K562 (cell line): ENCODE data around the gene CENPU. TPM values are rescaled to one million over a fixed set of nuclear protein-coding genes. Genes with fewer than 3 reads are reported as not detected.

Experiments
- ATAC-seq: fragments of 200-7000 bp; cut with Tn5 transposase; 3 replicates; pipeline ENCODE4 v1.9.1; 2020; ENCODE audit warnings: moderate library complexity
- BruUV-seq: library from RNA; stranded (reverse); fragments of 400-500 nt; replicated peaks from 2 replicates; lab custom pipeline; 2021; lab: Mats Ljungman, UMichigan
- CTCF ChIA-PET: fragments of 300-600 bp; formaldehyde crosslinking; extraction: SDS; loops from one replicate; lab custom pipeline; 2021; ENCODE audit warnings: low intra/inter-chr PET ratio; lab: Yijun Ruan, JAX
- POLR2A ChIA-PET: fragments of 300-600, 350-650 bp; sonication (Branson Sonifier 250); formaldehyde crosslinking; extraction: SDS; loops from one replicate; lab custom pipeline; 2021; ENCODE audit warnings: antibody characterized with exemption, inconsistent platforms; lab: Yijun Ruan, JAX
- DNase-seq, 4 experiments: peaks; one replicate each; pipeline versions ENCODE4 v3.0.0 to v3.0.0-alpha.2; 2011 to 2018; ENCODE audit warnings: low spot score in 3 of 4, mixed read lengths in 3 of 4; ENCODE audit errors: extremely low read depth in 1 of 4
- FAIRE-seq: peaks from 2 replicates; lab custom pipeline; 2011; peaks lifted over from hg19 to GRCh38; lab: Jason Lieb, UNC
- H2AFZ ChIP-seq: 2 replicates; pipeline ENCODE4 v1.6.0; 2011; ENCODE audit warnings: low read depth, low read length, control low read depth, inconsistent platforms
- H3K27ac ChIP-seq: fragments of 200-600 bp; 3 replicates; pipeline ENCODE4 v1.8.0; 2011; ENCODE audit warnings: low read depth, mild to moderate bottlenecking, control low read depth, inconsistent platforms, low read length, moderate library complexity, mixed read lengths; ENCODE audit errors: extremely low read depth
- H3K27me3 ChIP-seq, 2 experiments: fragments of 300-600 bp in 1 of 2; 2 replicates in 1 of 2; 3 replicates in 1 of 2; pipeline versions ENCODE4 v1.6.0 to v1.8.0; 2011; ENCODE audit warnings: inconsistent platforms in 2 of 2, low read length in 2 of 2, mild to moderate bottlenecking in 1 of 2, mixed read lengths in 1 of 2, moderate library complexity in 1 of 2; ENCODE audit not compliant: control insufficient read depth in 2 of 2, insufficient read depth in 2 of 2
- H3K36me3 ChIP-seq: fragments of 300-600 bp; 3 replicates; pipeline ENCODE4 v1.8.0; 2011; ENCODE audit warnings: mild to moderate bottlenecking, low read length, inconsistent platforms; ENCODE audit not compliant: control insufficient read depth, insufficient read depth
- H3K4me1 ChIP-seq, 2 experiments: fragments of 200-600 bp in 1 of 2; replicated peaks in 1 of 2; 2 replicates in 1 of 2; 3 replicates in 1 of 2; pipeline versions ENCODE4 v1.5.1 to v1.8.0; 2011; ENCODE audit warnings: inconsistent platforms in 2 of 2, low read length in 2 of 2, mild to moderate bottlenecking in 1 of 2, mixed read lengths in 1 of 2, moderate library complexity in 1 of 2; ENCODE audit not compliant: control insufficient read depth in 2 of 2, insufficient read depth in 2 of 2
- H3K4me2 ChIP-seq: 2 replicates; pipeline ENCODE4 v1.6.1; 2011; ENCODE audit warnings: low read length, control low read depth, inconsistent platforms, mixed read lengths; ENCODE audit not compliant: insufficient read depth
- H3K4me3 ChIP-seq: fragments of 200-600 bp; sonication (generic), shearing (Covaris generic); 2 replicates; pipeline ENCODE4 v1.5.1; 2016; ENCODE audit warnings: control low read depth, inconsistent platforms
- H3K79me2 ChIP-seq: fragments of 200-600 bp; 3 replicates; pipeline ENCODE4 v1.8.0; 2011; ENCODE audit warnings: low read length, inconsistent platforms; ENCODE audit not compliant: control insufficient read depth, insufficient read depth
- H3K9ac ChIP-seq, 2 experiments: 2 replicates each; pipeline versions ENCODE4 v1.6.0 to v1.6.1; 2011; ENCODE audit warnings: low read depth in 2 of 2, low read length in 2 of 2, control low read depth in 1 of 2, inconsistent platforms in 1 of 2, mild to moderate bottlenecking in 1 of 2, mixed read lengths in 1 of 2; ENCODE audit not compliant: insufficient read depth in 1 of 2
- H3K9me1 ChIP-seq: one replicate; pipeline ENCODE4 v1.6.0; 2011; ENCODE audit warnings: inconsistent platforms, mild to moderate bottlenecking, low read length, moderate library complexity; ENCODE audit not compliant: control insufficient read depth, insufficient read depth
- H3K9me3 ChIP-seq: replicated peaks from 2 replicates; pipeline ENCODE4 v1.5.1; 2011; ENCODE audit warnings: low read depth, low read length, inconsistent platforms; ENCODE audit not compliant: control insufficient read depth, insufficient read depth
- H4K20me1 ChIP-seq: replicated peaks from 2 replicates; pipeline ENCODE4 v1.6.1; 2011; ENCODE audit warnings: low read length, inconsistent platforms, mixed read lengths; ENCODE audit not compliant: control insufficient read depth, insufficient read depth
- ASH1L ChIP-seq: fragments of 450-650 bp; IDR thresholded peaks from 2 replicates; pipeline ENCODE4 v1.6.1; 2018; ENCODE audit warnings: borderline replicate concordance, mild to moderate bottlenecking, low read depth; ENCODE audit not compliant: partially characterized antibody
- ATF7 ChIP-seq: fragments of 450-650 bp; IDR thresholded peaks from 2 replicates; pipeline ENCODE4 v1.7.1; 2014; ENCODE audit warnings: mild to moderate bottlenecking, moderate library complexity
- DIDO1 ChIP-seq: fragments of 450-650 bp; IDR thresholded peaks from 2 replicates; pipeline ENCODE4 v1.6.1; 2016; ENCODE audit warnings: low read depth, missing biosample characterization, missing genetic modification characterization
- EP300 ChIP-seq: IDR thresholded peaks from 2 replicates; pipeline ENCODE4 v1.6.1; 2012; ENCODE audit warnings: low read length, improper control_type of control experiment
- HMG20A ChIP-seq: fragments of 450-650 bp; formaldehyde crosslinking; conservative IDR thresholded peaks from 2 replicates; pipeline ENCODE4 v1.4.0; 2020; ENCODE audit warnings: mild to moderate bottlenecking, mixed read lengths
- JUNB ChIP-seq: fragments of 450-650 bp; formaldehyde crosslinking; conservative IDR thresholded peaks from 2 replicates; pipeline ENCODE4 v1.4.0; 2020; ENCODE audit warnings: mild to moderate bottlenecking
- KAT8 ChIP-seq: fragments of 450-650 bp; IDR thresholded peaks from 2 replicates; pipeline ENCODE4 v1.6.1; 2016; ENCODE audit warnings: low read depth, mild to moderate bottlenecking
- L3MBTL2 ChIP-seq: fragments of 450-650 bp; IDR thresholded peaks from 2 replicates; pipeline ENCODE4 v1.6.1; 2016; ENCODE audit warnings: mild to moderate bottlenecking, moderate library complexity
- NCOA6 ChIP-seq: fragments of 450-650 bp; IDR thresholded peaks from 2 replicates; pipeline ENCODE4 v1.6.1; 2017; ENCODE audit warnings: mild to moderate bottlenecking
- PHB ChIP-seq: fragments of 250-450 bp; sonication (Bioruptor Pico); IDR thresholded peaks from 2 replicates; pipeline ENCODE4 v1.5.0; 2021
- SMARCA4 ChIP-seq: fragments of 450-650 bp; IDR thresholded peaks from 2 replicates; pipeline ENCODE4 v1.6.1; 2016
- YY1 ChIP-seq, 3 experiments: IDR thresholded peaks; 2 replicates each; pipeline ENCODE4 v1.6.1; 2011; ENCODE audit warnings: low read length in 2 of 3, mild to moderate bottlenecking in 2 of 3, moderate library complexity in 2 of 3, borderline replicate concordance in 1 of 3, control low read depth in 1 of 3, low read depth in 1 of 3; ENCODE audit not compliant: insufficient read depth in 3 of 3, insufficient replicate concordance in 2 of 3, control insufficient read depth in 1 of 3, insufficient read length in 1 of 3; ENCODE audit errors: extremely low read depth in 1 of 3
- ZFP30 ChIP-seq: fragments of 250-450 bp; sonication (Bioruptor Pico); IDR thresholded peaks from 2 replicates; pipeline ENCODE4 v1.8.0; 2022; ENCODE audit warnings: moderate library complexity, mild to moderate bottlenecking, inconsistent platforms, borderline replicate concordance
- ZNF3 ChIP-seq: fragments of 250-450 bp; sonication (Bioruptor Pico); IDR thresholded peaks from 2 replicates; pipeline ENCODE4 v1.5.0; 2021; ENCODE audit warnings: mild to moderate bottlenecking, moderate library complexity
- ZNF311 ChIP-seq: fragments of 250-450 bp; sonication (Bioruptor Pico); IDR thresholded peaks from 2 replicates; pipeline ENCODE4 v1.4.0; 2020; ENCODE audit warnings: mild to moderate bottlenecking, moderate library complexity
- WGBS: fragments of 100-300 bp; shearing (Covaris generic); methylation state at CpG from one replicate; pipeline ENCODE4 v1.1.6; 2016; ENCODE audit warnings: low coverage, mixed read lengths; ENCODE audit not compliant: insufficient coverage; ENCODE audit errors: missing lambda C conversion rate; 5-methylcytosine and 5-hydroxymethylcytosine counted together
- in situ Hi-C: fragments of 300-500 bp; cut with MboI; formaldehyde crosslinking; loops from 4 replicates; pipeline ENCODE4 v1.15.0; 2018; ENCODE audit warnings: inconsistent platforms, mixed read lengths
- intact Hi-C: fragments of 100-400 bp; cut with micrococcal nuclease; formaldehyde crosslinking; loops from 2 replicates; pipeline ENCODE4 v1.14.2; 2022
- polyA plus RNA-seq, 8 experiments: library from polyadenylated mRNA; depleted of rRNA in 4 of 8; stranded (reverse) in 5 of 8; unstranded in 3 of 8; fragments of >200 nt; fragmentation: Nextera tagmentation in 2 of 8; fragmentation: Illumina TruSeq in 1 of 8; extraction: Ambion mirVana in 2 of 8; extraction: Trizol in 1 of 8; gene quantifications; 2 replicates each; pipeline versions ENCODE4 v1.2.1 to v1.2.3, GENCODE V29; 2011 to 2014; ENCODE audit warnings: inconsistent platforms in 1 of 8, missing spikeins in 1 of 8
- total RNA-seq, 7 experiments: library from RNA; depleted of rRNA in 6 of 7; stranded (reverse); fragments of >200 nt in 6 of 7; fragmentation: Illumina TruSeq in 2 of 7; extraction: Trizol in 2 of 7; gene quantifications; 2 replicates each; pipeline versions ENCODE4 v1.2.1 to v1.2.3, GENCODE V29; 2011 to 2021; ENCODE audit warnings: low replicate concordance in 1 of 7

The CENPU gene
- total and polyA plus RNA-seq, 9 of the 15 experiments (the other 6 are each of a cell fraction or from before 2014, with no cell fraction given), result 39.4 to 98.7 (median 84.3) TPM

DNA sequence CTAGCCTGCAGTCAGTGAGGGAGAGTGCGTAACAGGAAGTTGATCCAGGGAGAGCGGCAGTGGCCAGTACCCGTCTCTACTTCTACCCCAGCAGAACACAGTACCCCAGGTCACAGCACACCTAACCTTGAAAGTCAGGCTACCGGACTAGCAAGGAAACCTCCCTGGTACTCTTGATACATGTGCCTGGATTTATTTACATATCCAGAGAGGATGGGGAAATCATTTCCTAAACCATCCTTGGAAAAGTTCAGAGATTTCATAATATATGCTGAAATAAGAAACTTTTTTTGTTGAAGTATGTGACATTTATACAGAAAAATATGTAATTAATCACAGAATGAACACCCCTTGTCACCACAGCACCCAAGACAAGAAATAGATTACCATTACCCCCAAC lies 59.9 kb downstream of the CENPU start (continued):
- TF ChIP-seq SMARCA4 (no peak), ATF7 (no peak), EP300 (no peak), NCOA6 (no peak), L3MBTL2 (no peak), HMG20A (CRISPR knock-in tag) (no peak), DIDO1 (tag) (no peak), KAT8 (no peak), PHB (CRISPR knock-in tag) (no peak), ZNF3 (no peak), JUNB (no peak)

DNA sequence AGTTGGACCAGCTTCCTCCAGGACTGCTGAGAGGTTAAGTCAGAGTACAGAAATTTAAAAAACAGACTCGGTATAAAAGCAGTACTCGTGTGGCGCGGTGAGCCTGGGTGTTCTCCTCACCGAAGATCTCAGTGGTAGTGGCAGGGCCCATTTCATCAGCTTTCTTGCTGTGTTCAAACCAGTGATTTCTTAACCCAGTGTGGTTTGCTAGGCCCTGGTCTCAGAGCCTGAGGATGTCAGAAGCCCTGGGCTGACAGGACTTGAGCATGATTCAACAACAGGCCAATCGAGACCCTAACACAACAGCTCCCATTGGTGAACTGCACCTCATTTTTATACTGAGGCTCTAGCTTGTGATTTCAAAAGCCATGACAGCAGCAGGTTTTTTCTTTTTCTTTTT lies 61.2 kb downstream of the CENPU start:
- no peak for TF ChIP-seq ZNF311 (CRISPR knock-in tag)
- no peak for TF ChIP-seq YY1 (IDR thresholded peaks at IDR 0.05; ENCODE audit: borderline replicate concordance in 1 of 3, control insufficient read depth in 1 of 3, extremely low read depth in 1 of 3, insufficient read depth in 3 of 3, insufficient read length in 1 of 3, insufficient replicate concordance in 2 of 3, low read depth in 1 of 3, low read length in 2 of 3)
- TF ChIP-seq ASH1L, result no peak
- no peak for TF ChIP-seq ZFP30
- no peak for ATAC-seq
- H3K36me3 ChIP-seq, result peaks cover 32% of the 10 kb centered on the region; the same call in 2 of the 3 replicates
- CTCF ChIA-PET, result no interaction called here
- no peak for FAIRE-seq
- 87% methylated on average over 6 of the region's 6 CpGs for WGBS
- H3K27ac ChIP-seq, result no peak overlapping the region
- DNase-seq, result no peak
- in situ Hi-C loops (no loop called here), intact Hi-C loops (no loop called here)
- H3K9me3 ChIP-seq, result no peaks in the 10 kb centered on the region
- POLR2A ChIA-PET, result no interaction called here
- no peak overlapping the region for H2AFZ ChIP-seq
- no peaks in the 10 kb centered on the region for H4K20me1 ChIP-seq
- no peak overlapping the region for H3K4me2 ChIP-seq
- H3K27me3 ChIP-seq, result no peaks in the 10 kb centered on the region
- H3K4me1 ChIP-seq, result no peaks in the 10 kb centered on the region; a peak in 1 of 5 replicates
- no peaks in the 10 kb centered on the region for H3K79me2 ChIP-seq
- H3K9ac ChIP-seq, result no peak overlapping the region
- no peaks in the 10 kb centered on the region for H3K9me1 ChIP-seq
- H3K4me3 ChIP-seq, result no peak overlapping the region
- no TSS peak for BruUV-seq
